ENCODE measurements around the gene FAM117B. TPM values are rescaled to one million over a fixed set of nuclear protein-coding genes. Genes with fewer than 3 reads are reported as not detected.

FAM117B gene
- polyA plus RNA-seq, 1 donor (not counting 4 experiments of a cell fraction or from before 2014, with no cell fraction given): 1.9 TPM

DNA sequence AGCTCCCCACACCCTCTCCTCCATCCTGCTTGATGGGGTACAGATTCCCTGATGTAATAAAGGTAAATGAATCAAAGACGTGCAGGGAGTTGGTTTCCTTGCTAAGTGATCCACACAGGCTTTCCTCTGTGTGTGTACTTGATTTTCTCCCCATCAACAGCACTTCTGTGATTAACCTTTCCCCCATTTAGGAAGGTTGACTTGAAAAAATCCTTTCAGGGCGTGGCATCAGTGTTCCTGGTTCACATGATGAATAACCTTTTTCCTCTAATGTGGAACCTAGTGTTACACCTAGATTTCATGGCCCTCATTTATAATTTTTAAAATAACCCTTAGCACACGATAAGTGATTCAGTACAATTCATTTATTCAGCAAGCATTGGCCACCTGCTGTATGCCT lies 121.8 kb downstream of the FAM117B start:
- no peak for FAIRE-seq
- TF ChIP-seq, protein P1, sequence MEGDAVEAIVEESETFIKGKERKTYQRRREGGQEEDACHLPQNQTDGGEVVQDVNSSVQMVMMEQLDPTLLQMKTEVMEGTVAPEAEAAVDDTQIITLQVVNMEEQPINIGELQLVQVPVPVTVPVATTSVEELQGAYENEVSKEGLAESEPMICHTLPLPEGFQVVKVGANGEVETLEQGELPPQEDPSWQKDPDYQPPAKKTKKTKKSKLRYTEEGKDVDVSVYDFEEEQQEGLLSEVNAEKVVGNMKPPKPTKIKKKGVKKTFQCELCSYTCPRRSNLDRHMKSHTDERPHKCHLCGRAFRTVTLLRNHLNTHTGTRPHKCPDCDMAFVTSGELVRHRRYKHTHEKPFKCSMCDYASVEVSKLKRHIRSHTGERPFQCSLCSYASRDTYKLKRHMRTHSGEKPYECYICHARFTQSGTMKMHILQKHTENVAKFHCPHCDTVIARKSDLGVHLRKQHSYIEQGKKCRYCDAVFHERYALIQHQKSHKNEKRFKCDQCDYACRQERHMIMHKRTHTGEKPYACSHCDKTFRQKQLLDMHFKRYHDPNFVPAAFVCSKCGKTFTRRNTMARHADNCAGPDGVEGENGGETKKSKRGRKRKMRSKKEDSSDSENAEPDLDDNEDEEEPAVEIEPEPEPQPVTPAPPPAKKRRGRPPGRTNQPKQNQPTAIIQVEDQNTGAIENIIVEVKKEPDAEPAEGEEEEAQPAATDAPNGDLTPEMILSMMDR (optimal IDR thresholded peaks at IDR 0.05 in 1 of 3, IDR thresholded peaks at IDR 0.05 in 1 of 3, conservative IDR thresholded peaks at IDR 0.05 in 1 of 3; ENCODE audit: extremely low read depth in 1 of 3, insufficient read depth in 2 of 3, low read length in 3 of 3): no peak
- TF ChIP-seq EZH2 (IDR thresholded peaks at IDR 0.05; ENCODE audit: low read length): no peak
- H3K27ac ChIP-seq (ENCODE audit: control insufficient read depth, insufficient read depth, low read length): no peak overlapping the region

DNA sequence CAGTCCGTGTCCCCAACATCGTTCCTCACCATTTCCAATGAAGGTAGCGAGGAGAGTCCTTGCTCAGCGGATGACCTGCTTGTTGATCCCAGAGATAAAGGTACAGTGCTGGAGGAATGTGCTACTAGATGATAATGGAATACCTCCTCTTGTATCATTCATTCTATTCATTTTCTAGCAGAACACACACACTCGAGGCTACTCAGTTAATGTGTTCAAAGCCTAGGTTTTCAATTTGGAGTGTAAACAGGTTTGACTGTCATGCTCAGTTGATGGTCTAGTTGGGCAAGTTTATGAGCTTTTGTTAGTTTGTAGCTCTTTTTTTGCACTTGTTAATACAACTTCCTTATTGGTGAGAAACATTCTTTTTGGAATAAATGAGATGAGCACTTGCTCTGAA lies 122.6 kb downstream of the FAM117B start:
- FAIRE-seq: peak; percentile 17

More for the DNA sequence above, 121.8 kb downstream of the FAM117B start:
- no peak overlapping the region for H3K4me2 ChIP-seq (ENCODE audit: control insufficient read depth, extremely low read depth, insufficient read depth, low read depth, low read length)
- no peak for DNase-seq (ENCODE audit: low read depth, low spot score)
- no peaks in the 10 kb centered on the region for H3K79me2 ChIP-seq (ENCODE audit: control insufficient read depth, insufficient read depth, low read length)
- no peaks in the 10 kb centered on the region for H3K4me1 ChIP-seq (ENCODE audit: control insufficient read depth, extremely low read depth, insufficient read depth, low read length)
- dilution Hi-C loops (cut with MboI; ENCODE audit: extremely low pct_ligation_motif_present, low sequenced_read_pairs): no loop called here
- no peaks in the 10 kb centered on the region for H3K36me3 ChIP-seq (ENCODE audit: control insufficient read depth in 2 of 2, extremely low read depth in 1 of 2, insufficient read depth in 2 of 2, low read length in 2 of 2)
- H3K9me1 ChIP-seq (ENCODE audit: control insufficient read depth, extremely low read depth, insufficient read depth, low read length): no peaks in the 10 kb centered on the region
- H4K20me1 ChIP-seq (ENCODE audit: control insufficient read depth, extremely low read depth, insufficient read depth, low read length): no peaks in the 10 kb centered on the region
- H3K27me3 ChIP-seq (ENCODE audit: control insufficient read depth, extremely low read depth, insufficient read depth, low read length): no peaks in the 10 kb centered on the region
- no peaks in the 10 kb centered on the region for H3K9me3 ChIP-seq (ENCODE audit: control insufficient read depth, low read depth, low read length)
- no peak overlapping the region for H2AFZ ChIP-seq (ENCODE audit: control insufficient read depth, low read length)
- H3K4me3 ChIP-seq (ENCODE audit: control insufficient read depth in 2 of 3, extremely low read depth in 1 of 3, insufficient read depth in 2 of 3, low read depth in 1 of 3, low read length in 3 of 3): no peak overlapping the region
- H3K9ac ChIP-seq (ENCODE audit: control insufficient read depth, extremely low read depth, insufficient read depth, low read length): no peak overlapping the region

More for the DNA sequence above, 122.6 kb downstream of the FAM117B start:
- Histone ChIP-seq H2AFZ (ENCODE audit: control insufficient read depth, low read length) (no peak overlapping the region), H3K9ac (ENCODE audit: control insufficient read depth, extremely low read depth, insufficient read depth, low read length) (no peak overlapping the region), H3K27me3 (ENCODE audit: control insufficient read depth, extremely low read depth, insufficient read depth, low read length) (no peaks in the 10 kb centered on the region), H3K4me3 (ENCODE audit: control insufficient read depth in 2 of 3, extremely low read depth in 1 of 3, insufficient read depth in 2 of 3, low read depth in 1 of 3, low read length in 3 of 3) (no peak overlapping the region), H3K4me2 (ENCODE audit: control insufficient read depth, extremely low read depth, insufficient read depth, low read depth, low read length) (no peak overlapping the region), H3K36me3 (ENCODE audit: control insufficient read depth in 2 of 2, extremely low read depth in 1 of 2, insufficient read depth in 2 of 2, low read length in 2 of 2) (no peaks in the 10 kb centered on the region), H3K9me1 (ENCODE audit: control insufficient read depth, extremely low read depth, insufficient read depth, low read length) (no peaks in the 10 kb centered on the region), H4K20me1 (ENCODE audit: control insufficient read depth, extremely low read depth, insufficient read depth, low read length) (no peaks in the 10 kb centered on the region), H3K27ac (ENCODE audit: control insufficient read depth, insufficient read depth, low read length) (no peak overlapping the region), H3K4me1 (ENCODE audit: control insufficient read depth, extremely low read depth, insufficient read depth, low read length) (no peaks in the 10 kb centered on the region), H3K79me2 (ENCODE audit: control insufficient read depth, insufficient read depth, low read length) (no peaks in the 10 kb centered on the region), H3K9me3 (ENCODE audit: control insufficient read depth, low read depth, low read length) (no peaks in the 10 kb centered on the region)
- TF ChIP-seq, protein P1 (optimal IDR thresholded peaks at IDR 0.05 in 1 of 3, IDR thresholded peaks at IDR 0.05 in 1 of 3, conservative IDR thresholded peaks at IDR 0.05 in 1 of 3; ENCODE audit: extremely low read depth in 1 of 3, insufficient read depth in 2 of 3, low read length in 3 of 3): no peak
- no peak for TF ChIP-seq EZH2 (IDR thresholded peaks at IDR 0.05; ENCODE audit: low read length)
- dilution Hi-C loops (cut with MboI; ENCODE audit: extremely low pct_ligation_motif_present, low sequenced_read_pairs): no loop called here
- no peak for DNase-seq (ENCODE audit: low read depth, low spot score)
